ENCODE data around the gene PCDHA5. TPM values are rescaled to one million over a fixed set of nuclear protein-coding genes. Genes with fewer than 3 reads are reported as not detected.

PCDHA5 gene
- total and polyA plus RNA-seq, 2 of the 13 experiments (the other 11 are each of a cell fraction or from before 2014, with no cell fraction given): not detected

GRCh38 chr5:140796718-140797095, 24.7 kb upstream of the PCDHA5 start:
- TF ChIP-seq KDM4B (CRISPR knock-in tag; IDR thresholded peaks at IDR 0.05) (no peak), MED13 (CRISPR knock-in tag; IDR thresholded peaks at IDR 0.05) (no peak), BRCA1 (CRISPR knock-in tag; IDR thresholded peaks at IDR 0.05) (no peak), EEA1 (CRISPR knock-in tag; IDR thresholded peaks at IDR 0.05; ENCODE audit: borderline replicate concordance) (no peak), PHF8 (CRISPR knock-in tag; IDR thresholded peaks at IDR 0.05) (no peak)
- Histone ChIP-seq H3K27me3 (ENCODE audit: control insufficient read depth in 1 of 2, insufficient read depth in 2 of 2, low read length in 2 of 2) (no peaks in the 10 kb centered on the region), H2AFZ (ENCODE audit: low read length) (no peak overlapping the region), H3K79me2 (ENCODE audit: insufficient read depth, low read length) (no peaks in the 10 kb centered on the region), H3K9me3 (ENCODE audit: low read length) (peaks cover 35% of the 10 kb centered on the region), H4K20me1 (ENCODE audit: insufficient read depth, low read length) (no peaks in the 10 kb centered on the region), H3K27ac (ENCODE audit: extremely low read length, insufficient read depth, low read length) (no peak overlapping the region), H3K36me3 (replicated peaks in 1 of 2; ENCODE audit: control insufficient read depth in 1 of 2, insufficient read depth in 2 of 2, low read length in 2 of 2) (no peaks in the 10 kb centered on the region), H3K9ac (ENCODE audit: insufficient read depth, low read depth, low read length) (no peak overlapping the region), H3K4me3 (replicated peaks in 1 of 3; ENCODE audit: insufficient read depth in 1 of 3, low read depth in 2 of 3, low read length in 3 of 3) (no peak overlapping the region), H3K4me2 (ENCODE audit: low read depth, low read length) (no peak overlapping the region), H3K4me1 (ENCODE audit: insufficient read depth, low read length) (no peaks in the 10 kb centered on the region)
- no peak for ATAC-seq
- BruUV-seq (replicated peaks): no TSS peak
- DNase-seq (ENCODE audit: low spot score): no peak
- in situ Hi-C loops (cut with HindIII; ENCODE audit: extremely low pct_ligation_motif_present, low pct_unique_long_range_greater_than_20kb): no loop called here
- intact Hi-C loops (cut with micrococcal nuclease; ENCODE audit: unreplicated experiment): no loop called here
- ChIA-PET CTCF (ENCODE audit: low intra/inter-chr PET ratio, low total read pairs) (no interaction called here), POLR2A (no interaction called here)
- FAIRE-seq: no peak
- 69% methylated on average over 13 of the region's 39 CpGs for WGBS (ENCODE audit: low lambda C conversion rate)

GRCh38 chr5:140800816-140801493, 20.5 kb upstream of the PCDHA5 start, which contains the start of gene PCDHA3:
Gene PCDHA3 (plus strand): TSS chr5:140801057.
- no peak within 1 kb of the TSS for H3K4me2 ChIP-seq (ENCODE audit: low read depth, low read length)
- DNase-seq (ENCODE audit: low spot score): peak; percentile 9
- no peaks in the 10 kb centered on the region for H3K79me2 ChIP-seq (ENCODE audit: insufficient read depth, low read length)
- H3K36me3 ChIP-seq (replicated peaks in 1 of 2; ENCODE audit: control insufficient read depth in 1 of 2, insufficient read depth in 2 of 2, low read length in 2 of 2): no peaks in the 10 kb centered on the region
- no peaks in the 10 kb centered on the region for H4K20me1 ChIP-seq (ENCODE audit: insufficient read depth, low read length)
- no peak within 1 kb of the TSS for H3K27ac ChIP-seq (ENCODE audit: extremely low read length, insufficient read depth, low read length)
- CTCF ChIA-PET (ENCODE audit: low intra/inter-chr PET ratio, low total read pairs): no interaction called here
- POLR2A ChIA-PET: no interaction called here
- no peak for ATAC-seq
- in situ Hi-C loops (cut with HindIII; ENCODE audit: extremely low pct_ligation_motif_present, low pct_unique_long_range_greater_than_20kb) (no loop called here), intact Hi-C loops (cut with micrococcal nuclease; ENCODE audit: unreplicated experiment) (no loop called here)
- H3K9ac ChIP-seq (ENCODE audit: insufficient read depth, low read depth, low read length): no peak within 1 kb of the TSS
- no peaks in the 10 kb centered on the region for H3K4me1 ChIP-seq (ENCODE audit: insufficient read depth, low read length)
- TF ChIP-seq CC2D1A (CRISPR knock-in tag; IDR thresholded peaks at IDR 0.05) (no peak), ZNF260 (CRISPR knock-in tag; IDR thresholded peaks at IDR 0.05; ENCODE audit: borderline replicate concordance, low read depth) (no peak), CTCF (CRISPR knock-in tag; IDR thresholded peaks at IDR 0.05) (peak; percentile 35)
- no TSS peak for BruUV-seq (replicated peaks)
- no peaks in the 10 kb centered on the region for H3K27me3 ChIP-seq (ENCODE audit: control insufficient read depth in 1 of 2, insufficient read depth in 2 of 2, low read length in 2 of 2)
- no peak within 1 kb of the TSS for H3K4me3 ChIP-seq (replicated peaks in 1 of 3; ENCODE audit: insufficient read depth in 1 of 3, low read depth in 2 of 3, low read length in 3 of 3)
- WGBS (ENCODE audit: low lambda C conversion rate): 65% methylated on average over 29 of the region's 29 CpGs
- peak; percentile 42 for FAIRE-seq
- H2AFZ ChIP-seq (ENCODE audit: low read length): no peak within 1 kb of the TSS
- H3K9me3 ChIP-seq (ENCODE audit: low read length): peaks cover 24% of the 10 kb centered on the region
